Smooth muscle cell (in vitro differentiated cells): ENCODE results near the gene HS6ST1. TPM values are rescaled to one million over a fixed set of nuclear protein-coding genes. Genes with fewer than 3 reads are reported as not detected.

ENCODE experiments used
- DNase-seq: peaks from one replicate; lab custom pipeline; 2025; ENCODE audit not compliant: unreplicated experiment; lab: John Stamatoyannopoulos, UW
- H2AFZ ChIP-seq: fragments of 200-600 bp; sonication (generic); 2 replicates; pipeline ENCODE4 v1.6.0; 2016; ENCODE audit warnings: antibody characterized with exemption, low read depth, mild to moderate bottlenecking
- H3F3A ChIP-seq: fragments of 200-600 bp; sonication (generic); 2 replicates; pipeline ENCODE4 v1.6.0; 2017; ENCODE audit warnings: antibody characterized with exemption, low read depth
- H3K27ac ChIP-seq: fragments of 200-600 bp; sonication (generic); 2 replicates; pipeline ENCODE4 v1.5.1; 2016; ENCODE audit warnings: low read depth, mild to moderate bottlenecking
- H3K27me3 ChIP-seq: fragments of 200-600 bp; sonication (generic); 2 replicates; pipeline ENCODE4 v1.6.1; 2016; ENCODE audit warnings: low read depth, mild to moderate bottlenecking
- H3K36me3 ChIP-seq: fragments of 200-600 bp; sonication (generic); 2 replicates; pipeline ENCODE4 v1.5.1; 2016; ENCODE audit warnings: low read depth
- H3K4me1 ChIP-seq: fragments of 200-600 bp; sonication (generic); 2 replicates; pipeline ENCODE4 v1.5.1; 2016; ENCODE audit warnings: low read depth
- H3K4me2 ChIP-seq: fragments of 200-600 bp; sonication (generic); 2 replicates; pipeline ENCODE4 v1.6.0; 2016; ENCODE audit warnings: mild to moderate bottlenecking
- H3K4me3 ChIP-seq: fragments of 200-600 bp; sonication (generic); 2 replicates; pipeline ENCODE4 v1.5.1; 2016; ENCODE audit warnings: mild to moderate bottlenecking
- H3K79me2 ChIP-seq: fragments of 200-600 bp; sonication (generic); 2 replicates; pipeline ENCODE4 v1.6.0; 2016; ENCODE audit warnings: low read depth, mild to moderate bottlenecking
- H3K9ac ChIP-seq: fragments of 200-600 bp; sonication (generic); 2 replicates; pipeline ENCODE4 v1.6.0; 2016; ENCODE audit warnings: low read depth
- H3K9me3 ChIP-seq: fragments of 200-600 bp; sonication (generic); replicated peaks from 2 replicates; pipeline ENCODE4 v1.5.1; 2016; ENCODE audit warnings: low read depth
- H4K20me1 ChIP-seq: fragments of 200-600 bp; sonication (generic); 2 replicates; pipeline ENCODE4 v1.6.0; 2016; ENCODE audit warnings: low read depth
- WGBS: methylation state at CpG from one replicate; pipeline ENCODE4 v1.1.7; 2016; ENCODE audit warnings: low lambda C conversion rate; 5-methylcytosine and 5-hydroxymethylcytosine counted together
- polyA plus RNA-seq: library from polyadenylated mRNA; unstranded; fragments of >200 nt; fragmentation: Nextera tagmentation; extraction: Ambion mirVana; gene quantifications from 2 replicates; pipeline ENCODE4 v1.2.1, GENCODE V29; 2016
- total RNA-seq: library from RNA; depleted of rRNA; stranded (reverse); fragments of >200 nt; gene quantifications from 2 replicates; pipeline ENCODE4 v1.2.3, GENCODE V29; 2014
- TF ChIP-seq, protein P1 (sequence below): fragments of 200-600 bp; sonication (generic); IDR thresholded peaks from 2 replicates; pipeline ENCODE4 v1.5.1; 2017; ENCODE audit warnings: borderline replicate concordance, mild to moderate bottlenecking, antibody characterized with exemption; ENCODE audit not compliant: insufficient read depth, poor library complexity, severe bottlenecking

HS6ST1 gene
- total and polyA plus RNA-seq, 2 experiments from 2014 or later: 9.3 to 13.0 TPM

DNA sequence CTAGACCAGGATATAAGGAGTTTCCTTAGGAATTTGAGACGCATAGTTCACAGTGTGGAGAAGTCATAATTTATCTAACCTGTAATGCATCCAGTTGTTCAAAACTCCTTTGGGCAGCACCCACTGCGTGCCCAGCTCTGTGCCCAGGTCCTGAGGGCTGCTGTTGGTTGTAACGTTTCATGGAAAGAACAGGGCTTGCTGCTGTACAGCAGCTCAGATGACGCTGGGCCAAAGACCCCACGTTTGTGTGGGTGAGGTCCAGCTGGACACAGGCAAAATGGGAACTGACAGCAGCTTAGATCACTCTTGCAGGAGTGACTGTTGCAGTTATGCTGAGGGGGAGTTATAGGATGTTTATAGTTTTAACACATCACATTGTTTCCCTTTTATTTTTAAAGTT lies 30.0 kb upstream of the HS6ST1 start:
- no peaks in the 10 kb centered on the region for H3K36me3 ChIP-seq
- H3K4me3 ChIP-seq: no peak overlapping the region
- no peaks in the 10 kb centered on the region for H3K79me2 ChIP-seq
- no peaks in the 10 kb centered on the region for H3K4me1 ChIP-seq
- H4K20me1 ChIP-seq: no peaks in the 10 kb centered on the region
- no peak for DNase-seq
- no peak overlapping the region for H2AFZ ChIP-seq
- H3K4me2 ChIP-seq: no peak overlapping the region
- no peak overlapping the region for H3K27ac ChIP-seq
- TF ChIP-seq, protein P1, sequence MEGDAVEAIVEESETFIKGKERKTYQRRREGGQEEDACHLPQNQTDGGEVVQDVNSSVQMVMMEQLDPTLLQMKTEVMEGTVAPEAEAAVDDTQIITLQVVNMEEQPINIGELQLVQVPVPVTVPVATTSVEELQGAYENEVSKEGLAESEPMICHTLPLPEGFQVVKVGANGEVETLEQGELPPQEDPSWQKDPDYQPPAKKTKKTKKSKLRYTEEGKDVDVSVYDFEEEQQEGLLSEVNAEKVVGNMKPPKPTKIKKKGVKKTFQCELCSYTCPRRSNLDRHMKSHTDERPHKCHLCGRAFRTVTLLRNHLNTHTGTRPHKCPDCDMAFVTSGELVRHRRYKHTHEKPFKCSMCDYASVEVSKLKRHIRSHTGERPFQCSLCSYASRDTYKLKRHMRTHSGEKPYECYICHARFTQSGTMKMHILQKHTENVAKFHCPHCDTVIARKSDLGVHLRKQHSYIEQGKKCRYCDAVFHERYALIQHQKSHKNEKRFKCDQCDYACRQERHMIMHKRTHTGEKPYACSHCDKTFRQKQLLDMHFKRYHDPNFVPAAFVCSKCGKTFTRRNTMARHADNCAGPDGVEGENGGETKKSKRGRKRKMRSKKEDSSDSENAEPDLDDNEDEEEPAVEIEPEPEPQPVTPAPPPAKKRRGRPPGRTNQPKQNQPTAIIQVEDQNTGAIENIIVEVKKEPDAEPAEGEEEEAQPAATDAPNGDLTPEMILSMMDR: no peak
- no peaks in the 10 kb centered on the region for H3K27me3 ChIP-seq
- H3K9ac ChIP-seq: no peak overlapping the region
- no peaks in the 10 kb centered on the region for H3F3A ChIP-seq
- WGBS: 95% methylated on average over 5 of the region's 5 CpGs
- no peaks in the 10 kb centered on the region for H3K9me3 ChIP-seq

- Histone ChIP-seq H3K4me3 (no peak overlapping the region), H3K4me2 (no peak overlapping the region), H3K36me3 (no peaks in the 10 kb centered on the region), H2AFZ (no peak overlapping the region), H4K20me1 (no peaks in the 10 kb centered on the region), H3K9ac (no peak overlapping the region), H3K9me3 (no peaks in the 10 kb centered on the region), H3K27ac (no peak overlapping the region), H3F3A (no peaks in the 10 kb centered on the region), H3K4me1 (no peaks in the 10 kb centered on the region), H3K79me2 (no peaks in the 10 kb centered on the region), H3K27me3 (no peaks in the 10 kb centered on the region)
- 79% methylated on average over 16 of the region's 16 CpGs for WGBS
- DNase-seq: no peak
- TF ChIP-seq, protein P1: no peak
Measured at GRCh38 chr2:128347701-128348539, 29.3 kb upstream of the HS6ST1 start.

DNA sequence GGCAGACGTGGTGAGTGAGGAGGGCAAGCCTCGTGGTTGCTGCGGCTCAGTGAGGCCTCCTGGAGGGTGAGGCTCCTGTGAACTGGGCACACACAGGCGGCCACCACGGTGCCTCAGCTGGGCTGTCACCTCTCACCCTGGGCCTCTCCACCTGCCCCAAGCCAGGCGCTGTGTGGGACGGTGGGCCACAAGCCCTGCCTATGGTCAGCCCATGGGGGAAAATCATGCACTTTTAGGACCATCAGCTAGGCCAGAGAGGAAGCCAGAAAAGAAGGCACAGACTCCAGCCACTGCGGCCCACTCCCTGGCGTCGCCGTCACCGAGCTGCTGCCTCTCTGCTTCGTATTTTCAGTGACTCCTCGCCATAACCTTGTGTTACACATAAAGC lies 28.5 kb upstream of the HS6ST1 start:
- Histone ChIP-seq H3K79me2 (no peaks in the 10 kb centered on the region), H4K20me1 (no peaks in the 10 kb centered on the region), H3K36me3 (no peaks in the 10 kb centered on the region), H3K27me3 (no peaks in the 10 kb centered on the region), H3F3A (no peaks in the 10 kb centered on the region), H2AFZ (no peak overlapping the region), H3K4me3 (no peak overlapping the region), H3K27ac (no peak overlapping the region), H3K9me3 (no peaks in the 10 kb centered on the region), H3K4me2 (no peak overlapping the region), H3K9ac (no peak overlapping the region), H3K4me1 (no peaks in the 10 kb centered on the region)
- TF ChIP-seq, protein P1: no peak
- DNase-seq: no peak
- 94% methylated on average over 14 of the region's 14 CpGs for WGBS
